NB4 (cell line): ENCODE data around the gene SNHG17.
"Not testable (repeated sequence)": the region's sequence is repeated elsewhere in the genome, so short reads cannot be mapped to it uniquely, and the experiment has no call there.

Experiments used
- CTCF ChIP-seq: IDR thresholded peaks from one replicate; pipeline ENCODE4 v1.5.1; 2012; ENCODE audit warnings: low read depth, low read length
- MAX ChIP-seq: IDR thresholded peaks from 2 replicates; pipeline ENCODE4 v1.6.1; 2011; ENCODE audit warnings: low read depth, low read length
- MYC ChIP-seq: IDR thresholded peaks from 2 replicates; pipeline ENCODE4 v1.6.1; 2011; ENCODE audit warnings: low read depth, low read length
- POLR2A ChIP-seq: IDR thresholded peaks from 2 replicates; pipeline ENCODE4 v1.6.1; 2011; ENCODE audit warnings: mild to moderate bottlenecking; ENCODE audit not compliant: insufficient read length; ENCODE audit errors: extremely low read depth

GRCh38 chr20:38395751-38396395, 39.3 kb downstream of the SNHG17 start:
- TF ChIP-seq MYC, POLR2A, CTCF, MAX: not testable (repeated sequence)
